ENCODE results near the gene ZNF132.

DNA sequence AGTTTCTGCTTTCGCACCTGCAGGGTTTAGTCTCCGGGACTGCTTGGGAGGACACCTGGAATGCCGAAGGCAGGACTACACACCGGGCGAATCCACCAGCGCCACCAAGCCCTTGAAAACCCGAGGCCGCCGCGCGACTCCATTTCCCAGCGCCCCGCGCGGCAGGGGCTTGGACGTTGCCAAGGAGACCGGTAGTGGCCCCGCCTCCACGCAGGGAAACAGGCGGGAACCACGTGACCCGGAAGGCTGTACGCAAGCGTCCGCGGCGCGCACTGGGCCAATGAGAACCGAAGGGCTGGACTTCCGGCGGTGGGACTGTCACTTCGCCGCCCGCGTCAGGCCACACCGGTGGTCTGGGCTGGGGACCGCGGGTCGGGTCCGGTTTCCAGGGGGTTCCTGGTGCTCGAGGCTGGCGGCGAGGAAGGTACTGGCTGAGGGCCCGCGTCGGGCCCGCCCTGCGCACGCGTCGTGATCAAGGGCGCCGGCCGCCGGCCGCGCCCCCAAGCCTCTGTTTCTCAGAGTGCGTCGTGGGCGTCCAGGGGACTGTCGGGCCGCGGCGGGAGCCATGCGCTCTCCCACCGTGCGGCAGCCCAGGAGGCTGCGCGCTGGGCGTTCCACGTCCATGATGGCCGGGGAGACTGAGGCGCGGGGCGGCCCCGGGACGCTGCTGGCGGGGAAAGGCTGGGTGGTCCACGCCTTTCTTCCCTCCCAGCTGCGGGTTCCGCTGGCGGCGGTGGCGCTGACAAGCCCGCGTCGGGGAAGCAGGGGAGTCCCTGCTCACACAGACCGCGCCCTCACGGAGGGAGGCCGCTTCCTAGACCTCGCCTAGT lies 27.0 kb upstream of the ZNF132 start, which contains the start of gene ZNF324:
- TF ChIP-seq, protein P1, sequence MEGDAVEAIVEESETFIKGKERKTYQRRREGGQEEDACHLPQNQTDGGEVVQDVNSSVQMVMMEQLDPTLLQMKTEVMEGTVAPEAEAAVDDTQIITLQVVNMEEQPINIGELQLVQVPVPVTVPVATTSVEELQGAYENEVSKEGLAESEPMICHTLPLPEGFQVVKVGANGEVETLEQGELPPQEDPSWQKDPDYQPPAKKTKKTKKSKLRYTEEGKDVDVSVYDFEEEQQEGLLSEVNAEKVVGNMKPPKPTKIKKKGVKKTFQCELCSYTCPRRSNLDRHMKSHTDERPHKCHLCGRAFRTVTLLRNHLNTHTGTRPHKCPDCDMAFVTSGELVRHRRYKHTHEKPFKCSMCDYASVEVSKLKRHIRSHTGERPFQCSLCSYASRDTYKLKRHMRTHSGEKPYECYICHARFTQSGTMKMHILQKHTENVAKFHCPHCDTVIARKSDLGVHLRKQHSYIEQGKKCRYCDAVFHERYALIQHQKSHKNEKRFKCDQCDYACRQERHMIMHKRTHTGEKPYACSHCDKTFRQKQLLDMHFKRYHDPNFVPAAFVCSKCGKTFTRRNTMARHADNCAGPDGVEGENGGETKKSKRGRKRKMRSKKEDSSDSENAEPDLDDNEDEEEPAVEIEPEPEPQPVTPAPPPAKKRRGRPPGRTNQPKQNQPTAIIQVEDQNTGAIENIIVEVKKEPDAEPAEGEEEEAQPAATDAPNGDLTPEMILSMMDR (IDR thresholded peaks at IDR 0.05 in 2 of 3, conservative IDR thresholded peaks at IDR 0.05 in 1 of 3; ENCODE audit: borderline replicate concordance in 1 of 3, insufficient read depth in 1 of 3, low read depth in 2 of 3, low read length in 2 of 3) = no peak
- TF ChIP-seq EZH2 (IDR thresholded peaks at IDR 0.05) (no peak), EZH2phosphoT487 (IDR thresholded peaks at IDR 0.05; ENCODE audit: borderline replicate concordance) (no peak), CEBPB (IDR thresholded peaks at IDR 0.05; ENCODE audit: low read depth) (no peak), EGR1 (IDR thresholded peaks at IDR 0.05; ENCODE audit: low read depth) (peak; percentile 36; the same call in 1 of the 2 replicates), CBX3 (IDR thresholded peaks at IDR 0.05; ENCODE audit: low read depth) (0 out of 2 replicates have a peak, but pooled peaks have one; percentile 32)
- TF ChIP-seq, protein P2, sequence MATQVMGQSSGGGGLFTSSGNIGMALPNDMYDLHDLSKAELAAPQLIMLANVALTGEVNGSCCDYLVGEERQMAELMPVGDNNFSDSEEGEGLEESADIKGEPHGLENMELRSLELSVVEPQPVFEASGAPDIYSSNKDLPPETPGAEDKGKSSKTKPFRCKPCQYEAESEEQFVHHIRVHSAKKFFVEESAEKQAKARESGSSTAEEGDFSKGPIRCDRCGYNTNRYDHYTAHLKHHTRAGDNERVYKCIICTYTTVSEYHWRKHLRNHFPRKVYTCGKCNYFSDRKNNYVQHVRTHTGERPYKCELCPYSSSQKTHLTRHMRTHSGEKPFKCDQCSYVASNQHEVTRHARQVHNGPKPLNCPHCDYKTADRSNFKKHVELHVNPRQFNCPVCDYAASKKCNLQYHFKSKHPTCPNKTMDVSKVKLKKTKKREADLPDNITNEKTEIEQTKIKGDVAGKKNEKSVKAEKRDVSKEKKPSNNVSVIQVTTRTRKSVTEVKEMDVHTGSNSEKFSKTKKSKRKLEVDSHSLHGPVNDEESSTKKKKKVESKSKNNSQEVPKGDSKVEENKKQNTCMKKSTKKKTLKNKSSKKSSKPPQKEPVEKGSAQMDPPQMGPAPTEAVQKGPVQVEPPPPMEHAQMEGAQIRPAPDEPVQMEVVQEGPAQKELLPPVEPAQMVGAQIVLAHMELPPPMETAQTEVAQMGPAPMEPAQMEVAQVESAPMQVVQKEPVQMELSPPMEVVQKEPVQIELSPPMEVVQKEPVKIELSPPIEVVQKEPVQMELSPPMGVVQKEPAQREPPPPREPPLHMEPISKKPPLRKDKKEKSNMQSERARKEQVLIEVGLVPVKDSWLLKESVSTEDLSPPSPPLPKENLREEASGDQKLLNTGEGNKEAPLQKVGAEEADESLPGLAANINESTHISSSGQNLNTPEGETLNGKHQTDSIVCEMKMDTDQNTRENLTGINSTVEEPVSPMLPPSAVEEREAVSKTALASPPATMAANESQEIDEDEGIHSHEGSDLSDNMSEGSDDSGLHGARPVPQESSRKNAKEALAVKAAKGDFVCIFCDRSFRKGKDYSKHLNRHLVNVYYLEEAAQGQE (IDR thresholded peaks at IDR 0.05; ENCODE audit: low read depth) = no peak

Measured in HCT116 (cell line).